RPMI8226 (cell line): ENCODE results near the gene AK3.

Source experiments
- DNase-seq: peaks from one replicate; pipeline ENCODE4 v3.0.0-alpha.2; 2015

Gene AK3

GRCh38 chr9:4746278-4747030 is 5.5 kb upstream of the AK3 start:
- no peak for DNase-seq

- no peak for DNase-seq
Measured at GRCh38 chr9:4743131-4743875, 2.3 kb upstream of the AK3 start.

- DNase-seq = no peak
Measured at GRCh38 chr9:4742246-4742645, 1.2 kb upstream of the AK3 start.

- DNase-seq = no peak
Measured at GRCh38 chr9:4741365-4742089, 525 bp upstream of the AK3 start.

- DNase-seq = no peak
Measured at GRCh38 chr9:4740388-4740637, 689 bp downstream of the AK3 start.

GRCh38 chr9:4739587-4740387 is 1.2 kb downstream of the AK3 start:
- DNase-seq = no peak

- no peak for DNase-seq
Measured at GRCh38 chr9:4738866-4739586, 2.0 kb downstream of the AK3 start.

- DNase-seq = no peak
Measured at GRCh38 chr9:4734150-4734549, 6.9 kb downstream of the AK3 start.

- DNase-seq = no peak
Measured at GRCh38 chr9:4732890-4733289, 8.1 kb downstream of the AK3 start.

GRCh38 chr9:4727593-4727992 is 13.4 kb downstream of the AK3 start:
- DNase-seq = no peak

- no peak for DNase-seq
Measured at GRCh38 chr9:4725706-4726442, 15.1 kb downstream of the AK3 start.

- DNase-seq = no peak
Measured at GRCh38 chr9:4721736-4722135, 19.3 kb downstream of the AK3 start.

GRCh38 chr9:4718911-4719310 is 22.1 kb downstream of the AK3 start:
- DNase-seq = no peak

GRCh38 chr9:4717815-4718214 is 23.2 kb downstream of the AK3 start:
- DNase-seq = no peak

GRCh38 chr9:4716163-4716562 is 24.8 kb downstream of the AK3 start:
- no peak for DNase-seq

GRCh38 chr9:4714266-4715016 is 26.6 kb downstream of the AK3 start:
- DNase-seq = no peak

- DNase-seq = no peak
Measured at GRCh38 chr9:4713849-4714248, 27.2 kb downstream of the AK3 start.

- DNase-seq = no peak
Measured at GRCh38 chr9:4709380-4709779, 31.6 kb downstream of the AK3 start.

GRCh38 chr9:4706971-4707622 is 33.9 kb downstream of the AK3 start:
- no peak for DNase-seq

GRCh38 chr9:4706021-4706420 is 35.0 kb downstream of the AK3 start:
- no peak for DNase-seq

GRCh38 chr9:4704129-4704528 is 36.9 kb downstream of the AK3 start:
- no peak for DNase-seq
